GM10847 (cell line): Measurements from ENCODE around the gene TRIM65.

Experiments
- POLR2A ChIP-seq: IDR thresholded peaks from 2 replicates; pipeline ENCODE4 v1.6.1; 2011; ENCODE audit not compliant: insufficient read length; ENCODE audit errors: extremely low read depth

The TRIM65 gene

DNA sequence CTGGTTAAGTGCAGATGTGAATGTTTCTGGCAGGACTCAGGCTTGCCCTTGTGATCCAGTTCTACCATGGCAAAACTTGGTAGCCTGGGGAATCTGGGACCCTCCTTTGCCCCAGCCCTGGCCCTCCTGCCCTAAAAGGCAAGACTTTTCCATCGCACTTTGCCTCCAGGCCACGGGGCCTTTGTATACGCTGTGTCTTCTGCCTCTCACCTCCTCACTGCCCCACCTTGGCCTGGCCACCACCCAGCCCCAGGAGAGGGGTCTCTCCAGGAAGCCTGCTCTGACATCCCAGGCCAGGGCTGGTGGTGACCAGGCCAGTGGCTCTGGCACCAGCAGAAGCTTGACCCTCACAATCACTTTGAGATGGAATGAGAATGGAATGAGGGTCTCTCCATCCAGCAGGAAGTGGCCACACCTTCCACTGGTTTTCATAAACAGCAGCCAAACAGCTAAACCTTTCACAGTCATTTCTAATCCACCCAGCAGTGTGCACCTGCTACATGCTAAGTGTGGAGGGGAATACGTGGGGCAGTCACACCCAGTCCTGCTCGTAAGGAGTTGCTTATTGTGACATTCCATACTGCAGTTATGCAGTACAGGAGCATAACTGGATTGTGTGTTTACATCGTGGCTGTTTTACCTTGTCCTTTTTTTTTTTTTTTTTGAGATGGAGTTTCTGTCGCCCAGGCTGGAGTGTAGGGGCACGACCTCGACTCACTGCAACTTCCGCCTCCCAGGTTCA, 9.6 kb upstream of the TRIM65 start:
- no peak for TF ChIP-seq POLR2A

DNA sequence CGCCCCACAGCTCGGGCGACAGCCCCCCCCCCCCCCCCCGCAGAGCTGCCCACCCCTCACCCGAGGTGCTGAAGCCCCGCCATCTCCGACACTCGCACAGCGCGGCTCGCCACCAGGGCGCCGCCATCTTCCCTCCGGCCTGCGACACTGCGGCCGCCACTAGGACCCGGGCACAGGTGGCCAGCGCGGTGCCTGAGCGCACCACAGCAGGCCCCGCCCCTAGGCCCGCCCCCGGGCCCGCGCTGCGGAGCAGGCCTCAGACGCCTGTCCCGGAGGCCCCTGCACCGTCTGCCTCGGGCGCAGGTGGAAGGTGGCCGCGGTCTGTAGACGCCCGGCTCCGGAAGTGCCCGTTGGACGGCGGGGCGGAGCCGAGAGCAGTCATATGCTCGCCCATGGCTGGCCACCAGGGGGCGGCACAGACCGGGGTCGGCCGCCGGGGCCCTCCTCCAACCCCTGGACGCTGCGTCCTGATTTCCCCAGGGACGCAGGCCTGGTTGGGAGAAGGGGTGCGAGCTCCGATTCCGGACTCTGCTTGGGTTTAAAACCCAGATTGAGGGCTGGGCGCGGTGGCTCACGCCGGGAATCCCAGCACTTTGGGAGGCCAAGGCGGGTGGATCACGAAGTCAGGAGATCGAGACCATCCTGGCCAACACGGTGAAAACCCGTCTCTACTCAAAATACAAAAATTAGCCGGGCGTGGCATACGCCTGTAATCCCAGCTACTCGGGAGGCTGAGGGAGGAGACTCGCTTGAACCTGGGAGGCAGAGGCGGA, 8.2 kb upstream of the TRIM65 start, which contains the start of gene MRPL38:
TSS of gene MRPL38 (minus strand) at position 136 of the 773 bp plus-strand sequence. CDS start at position 127, 9 bp downstream.
- TF ChIP-seq POLR2A, result peak; percentile 83

DNA sequence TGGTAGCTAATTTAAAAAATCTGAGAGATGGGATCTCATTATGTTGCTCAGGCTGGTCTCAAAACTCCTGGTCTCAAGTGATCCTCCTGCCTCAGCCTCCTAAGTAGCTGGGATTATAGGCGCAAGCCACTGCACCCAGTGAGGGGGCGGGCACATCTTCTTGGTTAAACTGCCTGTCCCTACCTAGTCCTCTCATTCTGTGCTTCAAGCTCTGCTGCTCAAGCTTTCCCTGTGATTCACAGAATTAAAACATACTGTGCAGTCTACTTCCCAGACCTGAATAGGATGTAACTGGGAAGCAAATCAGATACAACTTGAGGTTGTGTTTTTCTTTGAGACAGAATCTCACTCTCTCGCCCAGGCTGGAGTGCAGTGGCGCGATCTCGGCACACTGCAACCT, 5.7 kb upstream of the TRIM65 start:
- TF ChIP-seq POLR2A, result no peak

- TF ChIP-seq POLR2A, result no peak
These were observed 5.0 kb upstream of the TRIM65 start for GRCh38 chr17:75901727-75902126.

GRCh38 chr17:75900691-75901533, 4.2 kb upstream of the TRIM65 start:
- TF ChIP-seq POLR2A, result no peak

GRCh38 chr17:75899767-75900468, 3.2 kb upstream of the TRIM65 start:
- TF ChIP-seq POLR2A, result no peak

GRCh38 chr17:75899353-75899752, 2.6 kb upstream of the TRIM65 start:
- TF ChIP-seq POLR2A, result no peak

GRCh38 chr17:75898791-75899190, 2.0 kb upstream of the TRIM65 start:
- no peak for TF ChIP-seq POLR2A

DNA sequence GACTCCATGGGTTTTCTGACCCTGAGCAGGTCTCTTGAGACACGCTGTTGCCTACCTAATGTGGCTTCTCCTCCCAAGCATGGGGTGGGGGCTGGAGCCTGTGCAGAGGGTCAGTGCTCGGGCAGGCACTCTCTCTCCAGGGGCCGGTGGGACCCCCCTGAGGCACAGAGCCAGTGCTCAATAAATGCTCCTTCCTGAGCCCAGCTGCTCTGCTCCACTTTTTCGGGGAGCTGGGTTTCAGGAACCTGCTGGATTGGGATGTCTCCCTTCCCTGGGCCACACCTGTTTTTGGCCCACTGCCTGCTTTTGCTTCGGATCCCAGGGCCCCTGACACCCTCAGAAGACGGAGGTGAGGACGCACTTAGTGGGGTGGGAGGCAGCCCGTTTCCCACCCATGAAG, 1.3 kb upstream of the TRIM65 start:
- TF ChIP-seq POLR2A, result no peak

- no peak for TF ChIP-seq POLR2A
These were observed 639 bp upstream of the TRIM65 start for GRCh38 chr17:75897160-75898019.

DNA sequence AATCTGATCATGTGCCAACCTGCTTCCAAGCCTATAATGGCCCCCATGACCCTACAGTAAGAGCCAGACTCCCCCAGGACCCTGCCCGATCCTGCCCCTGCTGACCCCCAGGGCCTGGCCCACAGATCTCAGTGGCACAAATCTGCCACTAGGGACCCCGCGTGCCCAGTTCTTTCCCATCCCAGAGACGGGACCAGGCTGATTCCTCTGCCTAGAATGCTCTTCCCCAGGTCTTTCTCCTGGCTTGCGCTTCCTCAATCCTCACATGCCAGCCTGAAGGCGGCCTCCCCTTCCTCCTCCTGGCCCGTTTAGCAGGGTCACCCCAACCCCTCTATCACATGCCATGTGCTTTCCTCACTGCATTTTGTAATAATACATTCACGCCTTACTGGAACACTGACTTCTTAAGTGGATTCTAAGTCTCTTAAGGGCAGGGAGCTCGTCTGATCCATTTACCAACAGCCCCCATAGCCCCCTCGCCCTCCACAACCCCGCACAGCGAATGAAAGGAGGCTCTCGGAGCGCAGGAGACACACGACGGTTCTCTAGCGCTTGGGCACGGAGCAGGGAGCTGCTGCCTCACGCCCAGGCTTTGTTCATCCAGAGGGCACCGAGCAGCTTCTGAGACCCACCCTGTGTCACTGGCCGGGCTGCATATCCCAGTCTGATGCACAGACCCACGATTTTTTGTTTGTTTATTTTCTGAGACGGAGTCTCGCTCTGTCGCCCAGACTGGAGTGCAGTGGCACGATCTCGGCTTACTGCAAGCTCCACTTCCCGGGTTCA, 1.2 kb downstream of the TRIM65 start:
- TF ChIP-seq POLR2A, result no peak

DNA sequence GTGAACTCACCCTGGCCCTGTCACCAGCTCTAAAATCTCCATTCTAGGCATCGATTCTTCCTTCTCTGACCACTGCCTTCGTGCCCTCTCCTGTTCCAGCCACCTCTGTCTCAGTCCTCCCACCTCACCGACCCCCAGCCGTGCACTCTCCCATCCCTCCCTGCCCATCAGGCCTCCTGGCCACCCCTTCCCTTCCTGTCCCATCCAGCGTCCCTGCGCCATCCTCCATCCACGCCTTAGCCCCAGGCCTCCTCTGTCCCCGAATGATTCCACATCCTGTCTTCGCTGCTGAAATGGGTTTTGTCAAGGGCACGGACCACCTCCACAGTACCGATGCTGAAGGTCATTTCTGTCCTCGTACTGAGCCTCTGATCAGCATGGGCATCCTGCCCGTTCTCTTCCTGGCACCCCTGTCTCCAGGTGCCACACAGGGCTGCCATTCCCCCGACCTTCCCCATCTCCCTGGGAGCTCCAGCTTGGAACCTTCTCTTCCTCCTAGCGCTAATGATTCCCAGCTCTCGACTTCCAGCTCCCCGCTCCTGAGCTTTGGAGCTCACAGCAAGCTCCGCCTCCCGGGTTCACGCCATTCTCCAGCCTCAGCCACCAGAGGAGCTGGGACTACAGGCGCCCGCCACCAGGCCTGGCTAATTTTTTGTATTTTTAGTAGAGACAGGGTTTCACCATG, 2.6 kb downstream of the TRIM65 start:
- no peak for TF ChIP-seq POLR2A
